A673 (cell line): ENCODE data around the gene RNU6-7.

Experiments used
- EZH2 ChIP-seq: fragments of 200-600 bp; sonication (generic); IDR thresholded peaks from 2 replicates; pipeline ENCODE4 v1.6.1; 2017; ENCODE audit warnings: borderline replicate concordance, low read depth, mild to moderate bottlenecking, mixed read lengths, antibody characterized with exemption, low read length; ENCODE audit not compliant: poor library complexity, severe bottlenecking
- TF ChIP-seq, protein P1 (sequence below): fragments of 300-800, 200-600 bp; sonication (generic); conservative IDR thresholded peaks from 2 replicates; pipeline ENCODE4 v1.5.1; 2017; ENCODE audit warnings: low read depth, mild to moderate bottlenecking, antibody characterized with exemption, low read length, moderate library complexity, mixed read lengths

GRCh38 chr14:32233260-32233659, 31.4 kb downstream of the RNU6-7 start:
- TF ChIP-seq, protein P1, sequence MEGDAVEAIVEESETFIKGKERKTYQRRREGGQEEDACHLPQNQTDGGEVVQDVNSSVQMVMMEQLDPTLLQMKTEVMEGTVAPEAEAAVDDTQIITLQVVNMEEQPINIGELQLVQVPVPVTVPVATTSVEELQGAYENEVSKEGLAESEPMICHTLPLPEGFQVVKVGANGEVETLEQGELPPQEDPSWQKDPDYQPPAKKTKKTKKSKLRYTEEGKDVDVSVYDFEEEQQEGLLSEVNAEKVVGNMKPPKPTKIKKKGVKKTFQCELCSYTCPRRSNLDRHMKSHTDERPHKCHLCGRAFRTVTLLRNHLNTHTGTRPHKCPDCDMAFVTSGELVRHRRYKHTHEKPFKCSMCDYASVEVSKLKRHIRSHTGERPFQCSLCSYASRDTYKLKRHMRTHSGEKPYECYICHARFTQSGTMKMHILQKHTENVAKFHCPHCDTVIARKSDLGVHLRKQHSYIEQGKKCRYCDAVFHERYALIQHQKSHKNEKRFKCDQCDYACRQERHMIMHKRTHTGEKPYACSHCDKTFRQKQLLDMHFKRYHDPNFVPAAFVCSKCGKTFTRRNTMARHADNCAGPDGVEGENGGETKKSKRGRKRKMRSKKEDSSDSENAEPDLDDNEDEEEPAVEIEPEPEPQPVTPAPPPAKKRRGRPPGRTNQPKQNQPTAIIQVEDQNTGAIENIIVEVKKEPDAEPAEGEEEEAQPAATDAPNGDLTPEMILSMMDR: no peak
- TF ChIP-seq EZH2: no peak
